HG02763 (cell line): ENCODE results near the gene CRYBG3.
"Not testable (repeated sequence)": the region's sequence is repeated elsewhere in the genome, so short reads cannot be mapped to it uniquely, and the experiment has no call there.

Experiments
- ATAC-seq: cut with Tn5 transposase; IDR thresholded peaks from one replicate; pipeline ENCODE4 v1.9.1; 2021; ENCODE audit warnings: mild to moderate bottlenecking, moderate library complexity; ENCODE audit not compliant: unreplicated experiment

The CRYBG3 gene

GRCh38 chr3:97821774-97822358, at the start of gene CRYBG3:
Gene CRYBG3 (plus strand): TSS chr3:97822011. CDS start chr3:97822207, 196 bp downstream.
- peak; percentile 99 for ATAC-seq

GRCh38 chr3:97772926-97773325, 48.9 kb upstream of the CRYBG3 start:
- ATAC-seq: no peak

- no peak for ATAC-seq
Observed at GRCh38 chr3:97778152-97778551, 43.7 kb upstream of the CRYBG3 start.

- ATAC-seq: peak; percentile 65
Observed at GRCh38 chr3:97793420-97794019, 28.3 kb upstream of the CRYBG3 start.

- no peak for ATAC-seq
Observed at GRCh38 chr3:97795951-97796350, 25.9 kb upstream of the CRYBG3 start.

- ATAC-seq: no peak
Observed at GRCh38 chr3:97804471-97804870, 17.3 kb upstream of the CRYBG3 start.

GRCh38 chr3:97810779-97811390, 10.9 kb upstream of the CRYBG3 start:
- ATAC-seq: no peak

GRCh38 chr3:97815149-97815917, 6.5 kb upstream of the CRYBG3 start:
- no peak for ATAC-seq

- no peak for ATAC-seq
Observed at GRCh38 chr3:97816811-97817210, 5.0 kb upstream of the CRYBG3 start.

GRCh38 chr3:97817965-97818364, 3.8 kb upstream of the CRYBG3 start:
- no peak for ATAC-seq

- ATAC-seq: no peak
Observed at GRCh38 chr3:97820780-97821179, 1.0 kb upstream of the CRYBG3 start.

GRCh38 chr3:97821287-97821773, 481 bp upstream of the CRYBG3 start:
- ATAC-seq: peak; percentile 39

- peak; percentile 21 for ATAC-seq
Observed at GRCh38 chr3:97822359-97822775, 556 bp downstream of the CRYBG3 start.

GRCh38 chr3:97823046-97824004, 1.5 kb downstream of the CRYBG3 start:
- ATAC-seq: no peak

- no peak for ATAC-seq
Observed at GRCh38 chr3:97825101-97825500, 3.3 kb downstream of the CRYBG3 start.

GRCh38 chr3:97827741-97828471, 6.1 kb downstream of the CRYBG3 start:
- no peak for ATAC-seq

- no peak for ATAC-seq
Observed at GRCh38 chr3:97829198-97829597, 7.4 kb downstream of the CRYBG3 start.

- ATAC-seq: no peak
Observed at GRCh38 chr3:97830638-97831037, 8.8 kb downstream of the CRYBG3 start.

- ATAC-seq: no peak
Observed at GRCh38 chr3:97831140-97831539, 9.3 kb downstream of the CRYBG3 start.

- not testable (repeated sequence) for ATAC-seq
Observed at GRCh38 chr3:97833184-97833583, 11.4 kb downstream of the CRYBG3 start.
